ENCODE measurements around the gene HPGD.

DNA sequence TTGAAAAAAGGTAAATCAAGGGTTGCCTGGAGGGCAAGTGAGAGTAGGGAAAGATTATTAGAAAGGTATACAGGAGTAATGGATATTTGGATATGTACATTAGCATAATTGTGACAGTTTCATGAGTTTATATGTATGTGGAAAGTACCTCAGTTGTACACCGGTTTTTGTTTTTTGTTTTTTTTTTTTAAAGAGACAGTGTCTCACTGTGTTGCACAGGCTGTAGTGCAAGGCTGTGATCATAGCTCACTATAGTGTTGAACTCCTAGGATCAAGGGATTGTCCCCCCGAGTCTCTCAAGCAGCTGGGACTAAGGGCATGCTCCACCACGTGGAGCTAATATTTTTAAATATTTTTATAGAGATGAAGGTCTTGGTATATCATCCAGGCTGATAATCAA lies 15.3 kb upstream of the HPGD start:
- TF ChIP-seq, protein P1, sequence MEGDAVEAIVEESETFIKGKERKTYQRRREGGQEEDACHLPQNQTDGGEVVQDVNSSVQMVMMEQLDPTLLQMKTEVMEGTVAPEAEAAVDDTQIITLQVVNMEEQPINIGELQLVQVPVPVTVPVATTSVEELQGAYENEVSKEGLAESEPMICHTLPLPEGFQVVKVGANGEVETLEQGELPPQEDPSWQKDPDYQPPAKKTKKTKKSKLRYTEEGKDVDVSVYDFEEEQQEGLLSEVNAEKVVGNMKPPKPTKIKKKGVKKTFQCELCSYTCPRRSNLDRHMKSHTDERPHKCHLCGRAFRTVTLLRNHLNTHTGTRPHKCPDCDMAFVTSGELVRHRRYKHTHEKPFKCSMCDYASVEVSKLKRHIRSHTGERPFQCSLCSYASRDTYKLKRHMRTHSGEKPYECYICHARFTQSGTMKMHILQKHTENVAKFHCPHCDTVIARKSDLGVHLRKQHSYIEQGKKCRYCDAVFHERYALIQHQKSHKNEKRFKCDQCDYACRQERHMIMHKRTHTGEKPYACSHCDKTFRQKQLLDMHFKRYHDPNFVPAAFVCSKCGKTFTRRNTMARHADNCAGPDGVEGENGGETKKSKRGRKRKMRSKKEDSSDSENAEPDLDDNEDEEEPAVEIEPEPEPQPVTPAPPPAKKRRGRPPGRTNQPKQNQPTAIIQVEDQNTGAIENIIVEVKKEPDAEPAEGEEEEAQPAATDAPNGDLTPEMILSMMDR (IDR thresholded peaks at IDR 0.05; ENCODE audit: low read length) = no peak
- no peak for TF ChIP-seq EZH2 (IDR thresholded peaks at IDR 0.05; ENCODE audit: borderline replicate concordance, low read length)
